ENCODE results near the gene MTHFR.

MTHFR gene

GRCh38 chr1:11735854-11736745 is 69.7 kb downstream of the MTHFR start, which contains the start of gene AGTRAP:
TSS of gene AGTRAP (plus strand) at chr1:11736136. CDS start at chr1:11736209, 73 bp downstream.
- peak within 1 kb of the TSS; percentile 98 to 99 for H3K4me3 ChIP-seq (replicated peaks in 1 of 2; ENCODE audit: low read depth in 2 of 2, low read length in 2 of 2)
- DNase-seq (ENCODE audit: low read depth in 2 of 2), result peak; percentile 95
- no peak for TF ChIP-seq CTCF (IDR thresholded peaks at IDR 0.05; ENCODE audit: low read depth, low read length)
